CD14-positive monocyte (primary cell): ENCODE results near the gene SETD1A. TPM values are rescaled to one million over a fixed set of nuclear protein-coding genes. Genes with fewer than 3 reads are reported as not detected.

ENCODE experiments used
- DNase-seq, 3 donors: peaks; one replicate each; pipeline ENCODE4 v3.0.0-alpha.2; 2011 to 2022
- H2AFZ ChIP-seq: 2 replicates; pipeline ENCODE4 v1.6.0; 2012; ENCODE audit warnings: mild to moderate bottlenecking, low read depth, low read length, inconsistent platforms; ENCODE audit not compliant: insufficient read depth, poor library complexity, severe bottlenecking
- H3K27ac ChIP-seq, 2 donors: 1 replicate in 1 of 2; 2 replicates in 1 of 2; pipeline ENCODE4 v1.5.1; 2012 to 2013; ENCODE audit warnings: low read length in 2 of 2, control low read depth in 1 of 2, inconsistent platforms in 1 of 2, low read depth in 1 of 2, mild to moderate bottlenecking in 1 of 2
- H3K27me3 ChIP-seq, 2 donors: one replicate each; pipeline versions ENCODE4 v1.6.0 to v1.6.1; 2011 to 2013; ENCODE audit warnings: low read length in 2 of 2; ENCODE audit not compliant: control insufficient read depth in 2 of 2, insufficient read depth in 2 of 2
- H3K36me3 ChIP-seq, 2 donors: replicated peaks in 1 of 2; 1 replicate in 1 of 2; 2 replicates in 1 of 2; pipeline versions ENCODE4 v1.5.1 to v1.6.1; 2012 to 2013; ENCODE audit warnings: low read length in 2 of 2, control low read depth in 1 of 2, inconsistent platforms in 1 of 2, mild to moderate bottlenecking in 1 of 2; ENCODE audit not compliant: insufficient read depth in 2 of 2, control insufficient read depth in 1 of 2
- H3K4me1 ChIP-seq, 2 donors: 1 replicate in 1 of 2; 2 replicates in 1 of 2; pipeline versions ENCODE4 v1.5.1 to v1.6.1; 2012 to 2013; ENCODE audit warnings: low read length in 2 of 2, control low read depth in 1 of 2, inconsistent platforms in 1 of 2, mild to moderate bottlenecking in 1 of 2, moderate library complexity in 1 of 2; ENCODE audit not compliant: insufficient read depth in 2 of 2, control insufficient read depth in 1 of 2
- H3K4me2 ChIP-seq: replicated peaks from 2 replicates; pipeline ENCODE3; 2012; ENCODE audit warnings: low read length, moderate library complexity, mild to moderate bottlenecking; ENCODE audit not compliant: poor library complexity, severe bottlenecking; ENCODE audit errors: extremely low read depth
- H3K4me3 ChIP-seq, 3 experiments: fragments of 200-600 bp in 1 of 3; sonication (generic) in 1 of 3; replicated peaks in 1 of 3; 1 replicate in 2 of 3; 2 replicates in 1 of 3; pipeline ENCODE4 v1.5.1; 2011 to 2013; ENCODE audit warnings: low read length in 3 of 3, mild to moderate bottlenecking in 3 of 3, control low read depth in 2 of 3, low read depth in 2 of 3, inconsistent platforms in 1 of 3, moderate library complexity in 1 of 3
- H3K79me2 ChIP-seq: 2 replicates; pipeline ENCODE4 v1.6.0; 2012; ENCODE audit warnings: mild to moderate bottlenecking, control low read depth, inconsistent platforms, low read length, moderate library complexity; ENCODE audit not compliant: insufficient read depth
- H3K9ac ChIP-seq: 2 replicates; pipeline ENCODE4 v1.6.0; 2017; ENCODE audit warnings: low read length, mild to moderate bottlenecking; ENCODE audit not compliant: insufficient read depth, poor library complexity, severe bottlenecking
- H3K9me3 ChIP-seq, 2 donors: replicated peaks in 1 of 2; 1 replicate in 1 of 2; 2 replicates in 1 of 2; pipeline versions ENCODE4 v1.5.1 to v1.6.1; 2012 to 2013; ENCODE audit warnings: low read length in 2 of 2, control low read depth in 1 of 2; ENCODE audit not compliant: control insufficient read depth in 1 of 2, insufficient read depth in 1 of 2
- H4K20me1 ChIP-seq: 2 replicates; pipeline ENCODE4 v1.6.0; 2012; ENCODE audit warnings: mild to moderate bottlenecking, low read length, control low read depth, moderate library complexity; ENCODE audit not compliant: insufficient read depth
- H3K27ac Mint-ChIP-seq, 7 donors: one replicate each; pipeline ENCODE4 v1.8.0; 2020; ENCODE audit warnings: mild to moderate bottlenecking in 7 of 7, mixed read lengths in 7 of 7, moderate library complexity in 6 of 7, inconsistent platforms in 2 of 7
- H3K27me3 Mint-ChIP-seq, 3 donors: one replicate each; pipeline ENCODE4 v1.8.0; 2021 to 2022; ENCODE audit warnings: low read depth in 3 of 3, mild to moderate bottlenecking in 3 of 3, mixed read lengths in 3 of 3, moderate library complexity in 3 of 3, inconsistent platforms in 1 of 3
- H3K36me3 Mint-ChIP-seq, 2 donors: one replicate each; pipeline ENCODE4 v1.8.0; 2020; ENCODE audit warnings: mixed read lengths in 2 of 2, inconsistent platforms in 1 of 2, mild to moderate bottlenecking in 1 of 2
- H3K4me1 Mint-ChIP-seq: one replicate; pipeline ENCODE4 v1.8.0; 2020; ENCODE audit warnings: mild to moderate bottlenecking, mixed read lengths
- H3K4me3 Mint-ChIP-seq, 2 donors: one replicate each; pipeline ENCODE4 v1.8.0; 2020; ENCODE audit warnings: mild to moderate bottlenecking in 2 of 2, mixed read lengths in 2 of 2, moderate library complexity in 1 of 2
- H3K9me3 Mint-ChIP-seq, 7 donors: one replicate each; pipeline ENCODE4 v1.8.0; 2020 to 2022; ENCODE audit warnings: mixed read lengths in 7 of 7, mild to moderate bottlenecking in 6 of 7, moderate library complexity in 6 of 7, inconsistent platforms in 2 of 7
- CTCF ChIP-seq: fragments of 200-600 bp; IDR thresholded peaks from one replicate; pipeline ENCODE4 v1.8.0; 2022; ENCODE audit warnings: antibody characterized with exemption, mild to moderate bottlenecking
- WGBS: methylation state at CpG from one replicate; pipeline ENCODE4 v1.1.5; 2013; ENCODE audit warnings: missing lambda C conversion rate; ENCODE audit not compliant: insufficient coverage; 5-methylcytosine and 5-hydroxymethylcytosine counted together
- intact Hi-C, 2 donors: fragments of 100-400 bp; cut with micrococcal nuclease; formaldehyde crosslinking; loops; one replicate each; pipeline versions ENCODE4 v1.15.0 to v1.15.1; 2023
- polyA plus RNA-seq, 3 donors: library from polyadenylated mRNA; depleted of rRNA in 1 of 3; unstranded in 2 of 3; stranded (reverse) in 1 of 3; fragments of 300-500 nt in 2 of 3; fragments of >200 nt in 1 of 3; fragmentation: Illumina TruSeq in 2 of 3; gene quantifications; 1 replicate in 2 of 3; 2 replicates in 1 of 3; pipeline ENCODE4 v1.2.3, GENCODE V29; 2012 to 2021

SETD1A gene
- polyA plus RNA-seq, 3 donors: 0.16 to 6.6 (median 1.3) TPM

GRCh38 chr16:31002862-31003341, 45.3 kb downstream of the SETD1A start:
- Histone ChIP-seq H3K36me3 (no peaks in the 10 kb centered on the region), H3K4me3 (no peak overlapping the region), H3K9ac (no peak overlapping the region), H2AFZ (no peak overlapping the region), H3K4me1 (peaks cover 4 to 6% of the 10 kb centered on the region in 2 donors), H3K27ac (no peak overlapping the region), H3K9me3 (no peaks in the 10 kb centered on the region), H3K79me2 (no peaks in the 10 kb centered on the region), H3K4me2 (no peak overlapping the region), H4K20me1 (no peaks in the 10 kb centered on the region), H3K27me3 (peaks cover 0 to 3% of the 10 kb centered on the region in 2 donors)
- H3K9me3 Mint-ChIP-seq: no peaks in the 10 kb centered on the region
- no peak for TF ChIP-seq CTCF
- peaks cover 6% of the 10 kb centered on the region for H3K4me1 Mint-ChIP-seq
- no peak for DNase-seq
- 98% methylated on average over 8 of the region's 9 CpGs for WGBS
- H3K27ac Mint-ChIP-seq: no peak overlapping the region
- no peaks in the 10 kb centered on the region for H3K36me3 Mint-ChIP-seq
- intact Hi-C loops: no loop called here
- H3K4me3 Mint-ChIP-seq: no peak overlapping the region
- peaks cover 5 to 30% (median 12%) of the 10 kb centered on the region in 3 donors for H3K27me3 Mint-ChIP-seq

GRCh38 chr16:31003744-31004143, 46.2 kb downstream of the SETD1A start:
- H3K27me3 ChIP-seq: peaks cover 0 to 3% of the 10 kb centered on the region in 2 donors
- intact Hi-C loops: no loop called here
- H3K79me2 ChIP-seq: no peaks in the 10 kb centered on the region
- Mint-ChIP-seq H3K27ac (no peak overlapping the region), H3K4me1 (peaks cover 6% of the 10 kb centered on the region), H3K27me3 (peaks cover 12 to 30% (median 12%) of the 10 kb centered on the region in 3 donors), H3K36me3 (no peaks in the 10 kb centered on the region), H3K4me3 (no peak overlapping the region), H3K9me3 (no peaks in the 10 kb centered on the region)
- no peak overlapping the region for H3K9ac ChIP-seq
- no peak overlapping the region for H3K27ac ChIP-seq
- H3K4me3 ChIP-seq: no peak overlapping the region
- no peak for DNase-seq
- H3K4me1 ChIP-seq: peaks cover 4 to 6% of the 10 kb centered on the region in 2 donors
- WGBS: 100% methylated on average over 3 of the region's 6 CpGs
- H3K36me3 ChIP-seq: no peaks in the 10 kb centered on the region
- no peak overlapping the region for H3K4me2 ChIP-seq
- no peak for TF ChIP-seq CTCF
- no peaks in the 10 kb centered on the region for H3K9me3 ChIP-seq
- no peaks in the 10 kb centered on the region for H4K20me1 ChIP-seq
- no peak overlapping the region for H2AFZ ChIP-seq
